ENCODE measurements around the gene MLPH. TPM values are rescaled to one million over a fixed set of nuclear protein-coding genes. Genes with fewer than 3 reads are reported as not detected.
"Not testable (repeated sequence)": the region's sequence is repeated elsewhere in the genome, so short reads cannot be mapped to it uniquely, and the experiment has no call there.

The MLPH gene
- total RNA-seq, 2 donors from 2014 or later = 0.75 to 1.0 TPM

DNA sequence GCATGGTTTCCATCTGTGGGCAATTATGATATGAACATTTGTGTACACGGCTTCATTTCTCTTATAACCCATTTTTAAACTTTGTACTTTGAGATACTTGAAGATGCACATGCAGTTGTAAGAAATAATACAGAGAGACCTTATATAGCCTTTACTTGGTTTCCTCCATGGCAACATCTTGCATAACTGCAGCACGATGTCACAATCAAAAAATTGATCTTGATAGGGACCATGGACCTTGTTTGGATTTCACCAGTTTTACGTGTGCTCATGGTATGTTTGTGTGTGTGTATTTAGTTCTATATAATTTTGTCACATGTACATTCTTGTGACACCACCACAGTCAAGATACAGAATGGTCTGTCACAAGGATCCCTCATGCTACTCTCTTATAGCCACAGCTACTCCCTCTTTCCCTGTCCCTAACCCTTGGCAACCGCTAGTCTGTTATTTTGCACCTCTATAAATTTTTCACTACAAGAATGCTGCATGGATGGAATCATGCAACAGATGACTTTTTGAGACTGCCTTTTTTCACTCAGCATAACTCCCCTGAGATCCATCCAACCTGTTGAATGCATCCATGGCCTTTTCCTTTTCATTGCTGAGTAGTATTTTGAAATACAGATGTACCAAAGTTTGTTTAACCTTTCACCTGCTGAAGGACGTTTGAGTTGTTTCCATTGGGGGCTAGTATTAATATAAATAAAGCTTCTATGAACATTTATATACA, 19.4 kb upstream of the MLPH start:
- Histone ChIP-seq H3K4me3 (ENCODE audit: low read length) (no peak overlapping the region), H3K9ac (ENCODE audit: extremely low read depth, low read length, poor library complexity, severe bottlenecking) (no peak overlapping the region), H3K27ac (ENCODE audit: low read depth, low read length) (no peak overlapping the region), H3K9me3 (ENCODE audit: control insufficient read depth, low read length) (no peaks in the 10 kb centered on the region), H3K4me1 (ENCODE audit: control insufficient read depth, insufficient read depth, low read length) (no peaks in the 10 kb centered on the region), H3K27me3 (ENCODE audit: control insufficient read depth, insufficient read depth, low read length, poor library complexity, severe bottlenecking) (no peaks in the 10 kb centered on the region), H3K36me3 (ENCODE audit: control insufficient read depth, insufficient read depth, low read length) (no peaks in the 10 kb centered on the region)
- Mint-ChIP-seq H3K4me3 (no peak overlapping the region), H3K27me3 (ENCODE audit: insufficient read depth) (no peaks in the 10 kb centered on the region), H3K36me3 (ENCODE audit: low read depth) (no peaks in the 10 kb centered on the region), H3K4me1 (no peaks in the 10 kb centered on the region), H3K9me3 (peaks cover 2% of the 10 kb centered on the region), H3K27ac (no peak overlapping the region)
- DNase-seq = no peak
- WGBS, 2 experiments (ENCODE audit: insufficient coverage in 1 of 2, insufficient read length in 1 of 2) = 93 to 100% methylated on average over 1 to 5 of the region's 5 CpGs
- TF ChIP-seq, protein P1, sequence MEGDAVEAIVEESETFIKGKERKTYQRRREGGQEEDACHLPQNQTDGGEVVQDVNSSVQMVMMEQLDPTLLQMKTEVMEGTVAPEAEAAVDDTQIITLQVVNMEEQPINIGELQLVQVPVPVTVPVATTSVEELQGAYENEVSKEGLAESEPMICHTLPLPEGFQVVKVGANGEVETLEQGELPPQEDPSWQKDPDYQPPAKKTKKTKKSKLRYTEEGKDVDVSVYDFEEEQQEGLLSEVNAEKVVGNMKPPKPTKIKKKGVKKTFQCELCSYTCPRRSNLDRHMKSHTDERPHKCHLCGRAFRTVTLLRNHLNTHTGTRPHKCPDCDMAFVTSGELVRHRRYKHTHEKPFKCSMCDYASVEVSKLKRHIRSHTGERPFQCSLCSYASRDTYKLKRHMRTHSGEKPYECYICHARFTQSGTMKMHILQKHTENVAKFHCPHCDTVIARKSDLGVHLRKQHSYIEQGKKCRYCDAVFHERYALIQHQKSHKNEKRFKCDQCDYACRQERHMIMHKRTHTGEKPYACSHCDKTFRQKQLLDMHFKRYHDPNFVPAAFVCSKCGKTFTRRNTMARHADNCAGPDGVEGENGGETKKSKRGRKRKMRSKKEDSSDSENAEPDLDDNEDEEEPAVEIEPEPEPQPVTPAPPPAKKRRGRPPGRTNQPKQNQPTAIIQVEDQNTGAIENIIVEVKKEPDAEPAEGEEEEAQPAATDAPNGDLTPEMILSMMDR (conservative IDR thresholded peaks at IDR 0.05) = no peak

DNA sequence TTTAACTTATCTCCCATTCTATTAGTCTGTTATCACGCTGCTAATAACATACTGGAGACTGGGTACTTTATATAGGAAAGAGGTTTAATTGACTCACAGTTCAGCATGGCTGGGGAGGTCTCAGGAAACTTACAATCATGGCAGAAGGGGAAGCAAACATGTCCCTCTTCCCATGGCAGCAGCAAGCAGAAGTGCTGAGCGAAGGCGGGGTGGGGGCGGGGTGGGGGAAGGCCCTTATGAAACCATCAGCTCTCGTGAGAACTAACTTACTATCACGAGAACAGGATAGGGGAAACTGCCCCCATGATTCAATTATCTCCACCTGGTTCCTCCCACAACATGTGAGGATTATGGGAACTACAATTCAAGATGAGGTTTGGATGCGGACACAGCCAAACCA, 17.6 kb upstream of the MLPH start:
- H3K9ac ChIP-seq (ENCODE audit: extremely low read depth, low read length, poor library complexity, severe bottlenecking); H3K27me3 ChIP-seq (ENCODE audit: control insufficient read depth, insufficient read depth, low read length, poor library complexity, severe bottlenecking); H3K9me3 Mint-ChIP-seq; H3K4me1 ChIP-seq (ENCODE audit: control insufficient read depth, insufficient read depth, low read length); H3K4me3 Mint-ChIP-seq; H3K36me3 Mint-ChIP-seq (ENCODE audit: low read depth); H3K27ac ChIP-seq (ENCODE audit: low read depth, low read length); H3K27me3 Mint-ChIP-seq (ENCODE audit: insufficient read depth); H3K36me3 ChIP-seq (ENCODE audit: control insufficient read depth, insufficient read depth, low read length); H3K27ac Mint-ChIP-seq; H3K4me1 Mint-ChIP-seq; H3K4me3 ChIP-seq (ENCODE audit: low read length); DNase-seq; H3K9me3 ChIP-seq (ENCODE audit: control insufficient read depth, low read length): not testable (repeated sequence)
- 90 to 96% methylated on average over 5 to 7 of the region's 7 CpGs for WGBS, 2 experiments (ENCODE audit: insufficient coverage in 1 of 2, insufficient read length in 1 of 2)

DNA sequence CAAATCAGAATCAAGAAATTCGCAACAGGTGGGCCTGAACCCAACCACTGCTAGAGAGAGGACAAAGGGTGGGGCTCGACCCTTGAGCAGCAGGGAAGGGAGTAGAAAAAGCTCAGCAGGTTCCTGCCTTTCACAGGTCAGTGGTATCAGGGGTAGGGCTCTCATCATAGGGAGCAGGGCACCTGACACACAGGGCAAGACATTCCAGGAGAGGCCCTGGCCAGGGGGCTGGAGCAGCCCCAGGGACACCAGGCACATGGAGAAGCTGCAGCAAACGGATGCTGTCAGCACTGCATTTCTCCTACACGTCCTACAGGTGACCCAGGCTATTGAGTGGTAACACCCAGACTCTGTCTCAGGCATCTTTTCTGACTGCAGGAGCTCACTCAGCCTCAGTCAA, 17.2 kb upstream of the MLPH start:
- Mint-ChIP-seq H3K27ac (no peak overlapping the region), H3K4me1 (no peaks in the 10 kb centered on the region), H3K36me3 (ENCODE audit: low read depth) (no peaks in the 10 kb centered on the region), H3K9me3 (no peaks in the 10 kb centered on the region), H3K27me3 (ENCODE audit: insufficient read depth) (no peaks in the 10 kb centered on the region), H3K4me3 (no peak overlapping the region)
- H3K4me1 ChIP-seq (ENCODE audit: control insufficient read depth, insufficient read depth, low read length) = no peaks in the 10 kb centered on the region
- H3K36me3 ChIP-seq (ENCODE audit: control insufficient read depth, insufficient read depth, low read length) = no peaks in the 10 kb centered on the region
- TF ChIP-seq, protein P1 (conservative IDR thresholded peaks at IDR 0.05) = no peak
- DNase-seq = no peak
- H3K27me3 ChIP-seq (ENCODE audit: control insufficient read depth, insufficient read depth, low read length, poor library complexity, severe bottlenecking) = no peaks in the 10 kb centered on the region
- no peaks in the 10 kb centered on the region for H3K9me3 ChIP-seq (ENCODE audit: control insufficient read depth, low read length)
- H3K9ac ChIP-seq (ENCODE audit: extremely low read depth, low read length, poor library complexity, severe bottlenecking) = no peak overlapping the region
- H3K27ac ChIP-seq (ENCODE audit: low read depth, low read length) = no peak overlapping the region
- H3K4me3 ChIP-seq (ENCODE audit: low read length) = no peak overlapping the region
- 79 to 80% methylated on average over 4 of the region's 4 CpGs for WGBS, 2 experiments (ENCODE audit: insufficient coverage in 1 of 2, insufficient read length in 1 of 2)

DNA sequence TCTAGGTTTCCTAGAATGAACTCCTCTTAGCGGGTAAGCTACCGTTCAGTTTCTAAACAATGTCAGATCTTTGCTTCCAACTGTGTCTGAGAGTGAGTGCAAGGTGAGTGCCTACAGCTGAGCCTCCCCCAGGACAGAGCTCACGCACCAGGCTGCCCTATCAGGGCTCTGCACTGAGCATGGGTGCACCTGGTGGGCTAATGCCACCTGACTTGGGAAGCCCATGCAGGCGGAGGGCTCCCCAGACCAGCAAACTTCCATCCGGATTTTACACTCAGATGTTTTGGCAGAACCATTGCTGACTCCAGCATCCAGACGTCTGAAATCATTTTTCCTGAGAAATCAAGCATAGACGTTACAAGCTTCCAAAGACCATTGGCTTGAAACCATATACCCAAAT, 16.1 kb upstream of the MLPH start:
- Histone ChIP-seq H3K27me3 (ENCODE audit: control insufficient read depth, insufficient read depth, low read length, poor library complexity, severe bottlenecking) (peaks cover 3% of the 10 kb centered on the region), H3K4me1 (ENCODE audit: control insufficient read depth, insufficient read depth, low read length) (no peaks in the 10 kb centered on the region), H3K9me3 (ENCODE audit: control insufficient read depth, low read length) (no peaks in the 10 kb centered on the region), H3K4me3 (ENCODE audit: low read length) (no peak overlapping the region), H3K9ac (ENCODE audit: extremely low read depth, low read length, poor library complexity, severe bottlenecking) (no peak overlapping the region), H3K27ac (ENCODE audit: low read depth, low read length) (no peak overlapping the region), H3K36me3 (ENCODE audit: control insufficient read depth, insufficient read depth, low read length) (no peaks in the 10 kb centered on the region)
- 77 to 85% methylated on average over 7 of the region's 7 CpGs for WGBS, 2 experiments (ENCODE audit: insufficient coverage in 1 of 2, insufficient read length in 1 of 2)
- Mint-ChIP-seq H3K9me3 (no peaks in the 10 kb centered on the region), H3K27me3 (ENCODE audit: insufficient read depth) (peaks cover 3% of the 10 kb centered on the region), H3K27ac (no peak overlapping the region), H3K36me3 (ENCODE audit: low read depth) (no peaks in the 10 kb centered on the region), H3K4me1 (peaks cover 2% of the 10 kb centered on the region), H3K4me3 (no peak overlapping the region)
- TF ChIP-seq, protein P1 (conservative IDR thresholded peaks at IDR 0.05) = no peak
- DNase-seq = no peak

All from endodermal cell (in vitro differentiated cells).